ENCODE data around the gene PIK3C2B. TPM values are rescaled to one million over a fixed set of nuclear protein-coding genes. Genes with fewer than 3 reads are reported as not detected.

The PIK3C2B gene
- total RNA-seq, 1 experiment from 2014 or later, result 52.4 TPM

DNA sequence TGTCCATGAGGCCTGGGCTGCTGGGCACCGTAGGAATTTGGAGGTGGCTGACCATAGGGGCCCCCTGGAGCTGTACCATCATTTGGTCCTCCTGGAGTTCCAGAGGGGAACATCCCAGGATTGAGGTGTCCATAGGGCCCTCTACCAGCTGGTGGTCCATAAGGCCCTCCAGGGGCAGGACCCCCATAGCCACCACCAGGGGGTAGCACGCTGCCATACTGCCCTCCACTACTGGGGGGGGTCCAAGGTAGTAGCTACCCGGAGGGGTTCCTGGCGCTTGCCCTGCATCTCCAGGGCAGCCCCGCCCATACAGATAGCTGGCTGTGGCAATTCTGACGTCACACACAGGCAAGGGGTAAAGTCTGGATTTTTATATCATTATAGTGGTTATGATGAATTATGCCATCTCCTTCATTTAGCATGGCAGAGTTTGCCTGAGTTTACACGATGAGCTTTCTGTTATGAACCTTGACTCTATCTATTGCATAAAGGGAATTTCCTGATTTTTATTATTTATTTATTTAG, 34.8 kb upstream of the PIK3C2B start:
- H3K36me3 ChIP-seq (ENCODE audit: low read depth), result peaks cover 73% of the 10 kb centered on the region
- CTCF ChIA-PET, result no interaction called here

DNA sequence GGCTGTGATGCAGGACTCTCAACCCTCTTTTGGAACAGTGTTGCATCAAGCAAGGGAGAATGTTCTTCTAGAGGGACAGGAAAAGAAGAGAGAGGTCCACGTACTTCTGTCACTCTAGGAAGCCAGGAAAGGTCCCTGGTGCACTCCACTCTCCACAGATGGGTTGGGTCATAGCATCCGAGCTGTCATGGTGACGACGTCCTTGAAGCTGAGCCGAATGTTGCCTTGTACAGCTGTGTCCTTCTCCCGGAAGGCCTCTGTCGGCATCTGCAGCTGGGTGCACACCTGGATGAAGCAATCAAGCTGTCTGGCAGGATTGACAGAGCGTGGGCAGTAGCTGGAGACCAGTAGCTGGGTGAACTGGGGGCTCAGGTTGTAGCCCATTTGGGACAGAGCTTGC, 34.1 kb upstream of the PIK3C2B start:
- TF ChIP-seq EZH2 (IDR thresholded peaks at IDR 0.05; ENCODE audit: low read depth), result no peak
- TF ChIP-seq, protein P1, sequence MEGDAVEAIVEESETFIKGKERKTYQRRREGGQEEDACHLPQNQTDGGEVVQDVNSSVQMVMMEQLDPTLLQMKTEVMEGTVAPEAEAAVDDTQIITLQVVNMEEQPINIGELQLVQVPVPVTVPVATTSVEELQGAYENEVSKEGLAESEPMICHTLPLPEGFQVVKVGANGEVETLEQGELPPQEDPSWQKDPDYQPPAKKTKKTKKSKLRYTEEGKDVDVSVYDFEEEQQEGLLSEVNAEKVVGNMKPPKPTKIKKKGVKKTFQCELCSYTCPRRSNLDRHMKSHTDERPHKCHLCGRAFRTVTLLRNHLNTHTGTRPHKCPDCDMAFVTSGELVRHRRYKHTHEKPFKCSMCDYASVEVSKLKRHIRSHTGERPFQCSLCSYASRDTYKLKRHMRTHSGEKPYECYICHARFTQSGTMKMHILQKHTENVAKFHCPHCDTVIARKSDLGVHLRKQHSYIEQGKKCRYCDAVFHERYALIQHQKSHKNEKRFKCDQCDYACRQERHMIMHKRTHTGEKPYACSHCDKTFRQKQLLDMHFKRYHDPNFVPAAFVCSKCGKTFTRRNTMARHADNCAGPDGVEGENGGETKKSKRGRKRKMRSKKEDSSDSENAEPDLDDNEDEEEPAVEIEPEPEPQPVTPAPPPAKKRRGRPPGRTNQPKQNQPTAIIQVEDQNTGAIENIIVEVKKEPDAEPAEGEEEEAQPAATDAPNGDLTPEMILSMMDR (conservative IDR thresholded peaks at IDR 0.05), result no peak
- no peaks in the 10 kb centered on the region for H3K9me2 ChIP-seq (ENCODE audit: insufficient read depth)
- no peaks in the 10 kb centered on the region for H3K4me1 ChIP-seq (replicated peaks; ENCODE audit: insufficient read depth)
- no peak for DNase-seq
- POLR2A ChIA-PET (ENCODE audit: unreplicated experiment), result no interaction called here
- H3K9me3 ChIP-seq (ENCODE audit: insufficient read depth, low read depth), result peaks cover 3% of the 10 kb centered on the region; the same call in 1 of the 2 replicates
- H3K4me2 ChIP-seq, result no peak overlapping the region
- H4K20me1 ChIP-seq (ENCODE audit: insufficient read depth), result no peaks in the 10 kb centered on the region
- H3K4me3 ChIP-seq, result no peak overlapping the region
- no peaks in the 10 kb centered on the region for H3K27me3 ChIP-seq (ENCODE audit: insufficient read depth, low read depth)
- H3F3A ChIP-seq (ENCODE audit: insufficient read depth, low read depth), result peaks cover 9% of the 10 kb centered on the region; the same call in 1 of the 2 replicates
- no peak overlapping the region for H3K27ac ChIP-seq
- intact Hi-C loops (cut with micrococcal nuclease; ENCODE audit: unreplicated experiment), result no loop called here
- peaks cover 16% of the 10 kb centered on the region for H3K79me2 ChIP-seq (ENCODE audit: low read depth)
- BruUV-seq (replicated peaks), result no TSS peak
- CTCF ChIA-PET, result no interaction called here
- peaks cover 72% of the 10 kb centered on the region for H3K36me3 ChIP-seq (ENCODE audit: low read depth)
- H2AFZ ChIP-seq, result no peak overlapping the region

More for the DNA sequence above, 34.8 kb upstream of the PIK3C2B start:
- H3K9me3 ChIP-seq (ENCODE audit: insufficient read depth, low read depth), result no peaks in the 10 kb centered on the region; the same call in 1 of the 2 replicates
- BruUV-seq (replicated peaks), result no TSS peak
- no peak for DNase-seq
- peaks cover 8% of the 10 kb centered on the region for H3K79me2 ChIP-seq (ENCODE audit: low read depth)
- no peak for TF ChIP-seq EZH2 (IDR thresholded peaks at IDR 0.05; ENCODE audit: low read depth)
- TF ChIP-seq, protein P1 (conservative IDR thresholded peaks at IDR 0.05), result no peak
- H3K9me2 ChIP-seq (ENCODE audit: insufficient read depth), result no peaks in the 10 kb centered on the region
- no peak overlapping the region for H3K4me2 ChIP-seq
- no peak overlapping the region for H3K27ac ChIP-seq
- intact Hi-C loops (cut with micrococcal nuclease; ENCODE audit: unreplicated experiment), result no loop called here
- H3K27me3 ChIP-seq (ENCODE audit: insufficient read depth, low read depth), result no peaks in the 10 kb centered on the region
- POLR2A ChIA-PET (ENCODE audit: unreplicated experiment), result interaction anchor here (0.6 kb wide), 1 partner anchor 112 kb away, joined by 9 read pairs; no protein-coding TSS in a partner anchor
- H2AFZ ChIP-seq, result no peak overlapping the region
- no peaks in the 10 kb centered on the region for H3K4me1 ChIP-seq (replicated peaks; ENCODE audit: insufficient read depth)
- H4K20me1 ChIP-seq (ENCODE audit: insufficient read depth), result no peaks in the 10 kb centered on the region
- no peak overlapping the region for H3K4me3 ChIP-seq
- peaks cover 8% of the 10 kb centered on the region; the same call in 1 of the 2 replicates for H3F3A ChIP-seq (ENCODE audit: insufficient read depth, low read depth)

DNA sequence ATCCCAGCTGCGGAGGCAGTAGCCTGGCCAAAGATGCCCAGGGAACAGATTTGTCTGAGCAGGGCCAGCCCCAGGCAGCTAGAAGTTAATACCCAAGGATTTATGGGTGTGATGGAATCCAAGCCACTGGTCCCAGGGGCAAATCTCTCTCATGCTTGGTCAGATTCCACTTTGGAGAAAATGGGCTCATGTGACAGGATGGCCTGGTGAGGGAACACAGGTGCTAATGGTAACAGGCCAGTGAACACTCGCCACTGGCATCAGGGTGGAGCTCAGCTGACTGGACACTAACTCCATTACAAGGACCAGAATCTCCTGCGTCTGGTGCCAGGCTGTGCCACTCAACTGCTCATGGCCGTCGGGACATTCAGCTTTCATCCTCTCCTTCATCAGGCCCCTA, 33.6 kb upstream of the PIK3C2B start:
- Histone ChIP-seq H3K9me2 (ENCODE audit: insufficient read depth) (no peaks in the 10 kb centered on the region), H3K4me2 (no peak overlapping the region), H3F3A (ENCODE audit: insufficient read depth, low read depth) (peaks cover 11% of the 10 kb centered on the region; the same call in 1 of the 2 replicates), H4K20me1 (ENCODE audit: insufficient read depth) (no peaks in the 10 kb centered on the region), H3K4me3 (no peak overlapping the region), H3K27ac (no peak overlapping the region), H3K9me3 (ENCODE audit: insufficient read depth, low read depth) (peaks cover 7% of the 10 kb centered on the region; the same call in 1 of the 2 replicates), H2AFZ (no peak overlapping the region), H3K4me1 (replicated peaks; ENCODE audit: insufficient read depth) (no peaks in the 10 kb centered on the region), H3K79me2 (ENCODE audit: low read depth) (peaks cover 18% of the 10 kb centered on the region), H3K27me3 (ENCODE audit: insufficient read depth, low read depth) (no peaks in the 10 kb centered on the region), H3K36me3 (ENCODE audit: low read depth) (peaks cover 75% of the 10 kb centered on the region)
- ChIA-PET POLR2A (ENCODE audit: unreplicated experiment) (no interaction called here), CTCF (interaction anchor here (0.6 kb wide), 1 partner anchor 279 kb away, joined by 10 read pairs; no protein-coding TSS in a partner anchor)
- intact Hi-C loops (cut with micrococcal nuclease; ENCODE audit: unreplicated experiment), result no loop called here
- DNase-seq, result no peak
- BruUV-seq (replicated peaks), result no TSS peak
- TF ChIP-seq, protein P1 (conservative IDR thresholded peaks at IDR 0.05), result no peak
- no peak for TF ChIP-seq EZH2 (IDR thresholded peaks at IDR 0.05; ENCODE audit: low read depth)

Measured in PC-9 (cell line).